ENCODE results near the gene ST6GALNAC3.

ST6GALNAC3 gene

GRCh38 chr1:76291737-76292136, 217.2 kb downstream of the ST6GALNAC3 start:
- POLR2A ChIA-PET = no interaction called here
- TF ChIP-seq SUZ12 (IDR thresholded peaks at IDR 0.05) (no peak), PKNOX1 (IDR thresholded peaks at IDR 0.05) (peak; percentile 43; the same call in 1 of the 2 replicates)
- DNase-seq (ENCODE audit: extremely low spot score) = no peak
- CTCF ChIA-PET = no interaction called here

- POLR2A ChIA-PET = no interaction called here
- TF ChIP-seq NFRKB (IDR thresholded peaks at IDR 0.05) (no peak), PKNOX1 (IDR thresholded peaks at IDR 0.05) (peak; percentile 44; the same call in 1 of the 2 replicates), SUZ12 (IDR thresholded peaks at IDR 0.05) (no peak), BHLHE40 (IDR thresholded peaks at IDR 0.05; ENCODE audit: borderline replicate concordance) (no peak), TARDBP (IDR thresholded peaks at IDR 0.05) (no peak), ARNT (IDR thresholded peaks at IDR 0.05) (no peak)
- DNase-seq (ENCODE audit: extremely low spot score) = no peak
- CTCF ChIA-PET = no interaction called here
Measured at GRCh38 chr1:76292418-76293184, 218.1 kb downstream of the ST6GALNAC3 start.

GRCh38 chr1:76293831-76294230, 219.3 kb downstream of the ST6GALNAC3 start:
- ChIA-PET POLR2A (no interaction called here), CTCF (interaction anchor here (0.6 to 0.7 kb wide), 2 partner anchors 38 to 141 kb away, joined by 3 read pairs; no protein-coding TSS in a partner anchor)
- no peak for DNase-seq (ENCODE audit: extremely low spot score)
- TF ChIP-seq FOXK2 (IDR thresholded peaks at IDR 0.05) (no peak), BHLHE40 (IDR thresholded peaks at IDR 0.05; ENCODE audit: borderline replicate concordance) (no peak), SUZ12 (IDR thresholded peaks at IDR 0.05) (no peak), NFRKB (IDR thresholded peaks at IDR 0.05) (no peak)

GRCh38 chr1:76294482-76295194, 220.1 kb downstream of the ST6GALNAC3 start:
- peak; percentile 26 for DNase-seq (ENCODE audit: extremely low spot score)
- CTCF ChIA-PET = interaction anchor here (0.6 kb wide), 2 partner anchors 39 to 1364 kb away, joined by 3 read pairs; no protein-coding TSS in a partner anchor

GRCh38 chr1:76298399-76298798, 223.9 kb downstream of the ST6GALNAC3 start:
- ChIA-PET CTCF (no interaction called here), POLR2A (no interaction called here)
- DNase-seq (ENCODE audit: extremely low spot score) = peak; percentile 27
- peak; percentile 43; the same call in 1 of the 2 replicates for TF ChIP-seq PKNOX1 (IDR thresholded peaks at IDR 0.05)
- no peak for TF ChIP-seq ZNF384 (IDR thresholded peaks at IDR 0.05)

More at GRCh38 chr1:76294482-76295194, 220.1 kb downstream of the ST6GALNAC3 start:
- POLR2A ChIA-PET = no interaction called here
- no peak for TF ChIP-seq NFRKB (IDR thresholded peaks at IDR 0.05)
- TF ChIP-seq FOXA1 (IDR thresholded peaks at IDR 0.05) = no peak
- no peak for TF ChIP-seq TARDBP (IDR thresholded peaks at IDR 0.05)
- no peak for TF ChIP-seq SUZ12 (IDR thresholded peaks at IDR 0.05)
- TF ChIP-seq LEF1 (IDR thresholded peaks at IDR 0.05; ENCODE audit: borderline replicate concordance) = no peak
- TF ChIP-seq PKNOX1 (IDR thresholded peaks at IDR 0.05) = peak; percentile 95
- peak; percentile 61; the same call in 1 of the 2 replicates for TF ChIP-seq ARNT (IDR thresholded peaks at IDR 0.05)
- TF ChIP-seq ZNF384 (IDR thresholded peaks at IDR 0.05) = peak; percentile 93
- TF ChIP-seq ELF4 (IDR thresholded peaks at IDR 0.05) = no peak
- no peak for TF ChIP-seq FOXK2 (IDR thresholded peaks at IDR 0.05)
- TF ChIP-seq CTBP1 (IDR thresholded peaks at IDR 0.05; ENCODE audit: borderline replicate concordance) = peak; percentile 95
- no peak for TF ChIP-seq FOXM1 (IDR thresholded peaks at IDR 0.05; ENCODE audit: borderline replicate concordance)
- TF ChIP-seq L3MBTL2 (conservative IDR thresholded peaks at IDR 0.05) = no peak

GRCh38 chr1:76299036-76299435, 224.5 kb downstream of the ST6GALNAC3 start:
- POLR2A ChIA-PET = no interaction called here

More at GRCh38 chr1:76299036-76299435, 224.5 kb downstream of the ST6GALNAC3 start:
- no peak for DNase-seq (ENCODE audit: extremely low spot score)
- no peak for TF ChIP-seq ARNT (IDR thresholded peaks at IDR 0.05)
- no peak for TF ChIP-seq BHLHE40 (IDR thresholded peaks at IDR 0.05; ENCODE audit: borderline replicate concordance)
- no peak for TF ChIP-seq HDGF (IDR thresholded peaks at IDR 0.05; ENCODE audit: borderline replicate concordance)
- TF ChIP-seq TARDBP (IDR thresholded peaks at IDR 0.05) = no peak
- no peak for TF ChIP-seq FOXK2 (IDR thresholded peaks at IDR 0.05)
- no peak for TF ChIP-seq SP1 (IDR thresholded peaks at IDR 0.05)
- no peak for TF ChIP-seq LEF1 (IDR thresholded peaks at IDR 0.05; ENCODE audit: borderline replicate concordance)
- TF ChIP-seq FOXM1 (IDR thresholded peaks at IDR 0.05; ENCODE audit: borderline replicate concordance) = no peak
- no peak for TF ChIP-seq L3MBTL2 (conservative IDR thresholded peaks at IDR 0.05)
- CTCF ChIA-PET = no interaction called here

All from HEK293T (cell line).